HG03520 (cell line): Measurements from ENCODE around the gene RGPD4.
A peak's percentile ranks its signal among the peaks of the same experiment; 100 is the strongest.

Experiments used
- ATAC-seq: cut with Tn5 transposase; IDR thresholded peaks from one replicate; pipeline ENCODE4 v1.9.1; 2021; ENCODE audit warnings: mild to moderate bottlenecking, moderate library complexity; ENCODE audit not compliant: unreplicated experiment

Gene RGPD4

DNA sequence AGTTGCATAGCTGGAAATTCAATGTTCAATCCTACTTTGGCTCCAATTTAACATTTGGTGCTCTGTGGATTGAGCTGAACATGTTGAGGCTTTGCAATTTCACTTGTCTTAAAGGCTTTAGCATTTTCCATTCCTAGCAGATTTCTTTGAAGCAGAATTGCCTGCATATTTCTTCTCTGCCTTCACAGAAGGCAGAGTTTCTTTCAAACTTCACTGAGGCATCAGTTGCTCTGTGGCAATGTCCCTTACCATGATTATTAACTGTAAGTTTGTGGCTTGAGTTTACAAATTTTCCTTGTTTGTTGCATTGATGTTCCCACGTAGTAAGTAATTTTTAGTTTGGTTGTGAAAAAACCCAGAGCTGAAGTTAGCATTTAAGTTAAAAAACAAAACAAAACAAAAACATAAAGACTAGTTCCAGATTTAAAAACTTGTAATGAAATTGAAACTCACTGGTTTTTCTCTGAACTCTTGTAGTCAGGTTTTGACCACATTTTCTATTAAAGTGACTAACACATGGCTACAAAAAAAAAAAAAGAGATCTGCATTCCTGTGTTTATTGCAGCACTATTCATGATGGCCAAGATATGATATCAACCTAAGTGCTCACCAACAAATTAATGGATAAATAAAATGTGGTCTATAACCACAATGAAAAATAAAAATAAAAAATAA, 90.1 kb downstream of the RGPD4 start:
- peak; percentile 79 for ATAC-seq

DNA sequence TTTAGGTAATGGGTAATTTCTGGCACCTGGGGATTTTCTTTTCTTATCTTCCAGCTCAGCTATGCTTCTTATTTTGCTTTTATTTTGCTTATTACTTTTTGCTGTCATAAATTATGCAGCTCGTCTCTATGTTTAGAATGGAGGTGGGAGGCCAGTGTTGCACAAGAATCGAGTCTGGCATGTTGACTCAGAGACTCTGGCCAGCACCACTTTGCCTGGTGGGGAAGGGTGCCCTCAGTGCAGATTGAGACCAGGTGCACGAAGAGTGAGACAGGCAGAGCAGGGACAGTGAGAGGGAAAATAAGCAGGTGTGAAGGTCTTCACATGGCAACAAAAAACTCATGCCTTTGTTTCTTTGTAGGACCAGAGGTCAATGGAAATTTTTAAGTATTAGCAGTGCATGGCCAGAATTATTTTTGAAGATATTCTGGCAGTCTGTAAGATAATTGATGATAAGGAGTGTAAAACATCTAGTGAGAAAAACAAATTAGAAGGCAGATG, 100.4 kb downstream of the RGPD4 start:
- no peak for ATAC-seq

DNA sequence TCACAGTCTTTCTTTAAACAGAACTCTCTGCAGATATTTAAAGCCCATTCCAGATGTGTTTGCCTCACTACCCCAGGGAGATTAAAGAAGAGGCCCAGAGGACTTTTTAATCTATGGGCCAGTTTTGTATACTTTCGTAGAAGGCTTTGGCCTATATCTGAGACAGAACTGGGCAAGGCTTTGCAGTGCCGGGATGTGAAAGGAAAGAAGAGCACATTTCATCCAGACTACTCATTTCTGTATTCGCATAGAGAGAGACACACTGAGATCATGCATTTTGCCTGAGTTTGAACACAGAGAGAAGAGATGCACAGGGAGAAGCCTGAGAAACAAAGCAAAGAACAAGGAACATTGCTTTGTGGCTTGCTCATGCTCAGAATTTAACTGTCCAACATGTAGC, 104.7 kb downstream of the RGPD4 start:
- no peak for ATAC-seq

DNA sequence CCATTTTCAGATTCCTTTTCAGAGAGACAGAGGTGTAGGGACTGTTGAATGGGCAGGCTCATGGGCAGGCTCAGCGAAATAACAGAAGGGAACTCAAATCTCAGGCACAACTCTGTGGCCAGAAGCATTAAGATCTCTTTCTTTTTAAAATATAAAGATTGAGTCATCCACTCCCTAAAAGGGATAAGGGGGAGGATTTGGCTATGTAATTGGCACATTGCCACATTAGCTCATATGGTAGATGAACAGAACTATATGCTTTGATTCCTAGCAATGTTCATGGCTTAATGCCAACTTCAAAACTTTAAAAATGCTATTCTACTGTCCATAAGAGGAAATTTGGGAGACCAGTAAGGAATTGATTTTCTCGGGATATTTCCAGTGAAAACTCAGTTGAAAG, 105.8 kb downstream of the RGPD4 start:
- no peak for ATAC-seq

DNA sequence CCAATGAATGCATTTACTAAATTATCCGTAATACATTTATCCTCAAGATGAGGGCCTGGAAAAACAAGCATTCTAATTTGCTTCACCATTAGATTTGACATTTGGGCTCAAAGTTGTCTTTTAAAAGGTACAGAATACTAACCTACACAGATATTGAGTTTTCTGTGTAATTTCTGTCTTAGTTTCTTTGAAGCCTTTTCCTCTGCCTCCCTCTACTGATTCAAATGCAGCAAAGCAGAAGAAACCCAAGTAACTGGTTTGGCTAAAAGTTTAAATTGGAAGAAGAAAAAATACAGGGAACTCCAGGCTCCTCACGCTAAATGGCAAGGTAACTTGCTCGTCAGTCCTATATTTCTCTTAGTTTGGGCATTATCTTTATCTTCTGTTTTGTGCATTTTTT, 106.3 kb downstream of the RGPD4 start:
- no peak for ATAC-seq

DNA sequence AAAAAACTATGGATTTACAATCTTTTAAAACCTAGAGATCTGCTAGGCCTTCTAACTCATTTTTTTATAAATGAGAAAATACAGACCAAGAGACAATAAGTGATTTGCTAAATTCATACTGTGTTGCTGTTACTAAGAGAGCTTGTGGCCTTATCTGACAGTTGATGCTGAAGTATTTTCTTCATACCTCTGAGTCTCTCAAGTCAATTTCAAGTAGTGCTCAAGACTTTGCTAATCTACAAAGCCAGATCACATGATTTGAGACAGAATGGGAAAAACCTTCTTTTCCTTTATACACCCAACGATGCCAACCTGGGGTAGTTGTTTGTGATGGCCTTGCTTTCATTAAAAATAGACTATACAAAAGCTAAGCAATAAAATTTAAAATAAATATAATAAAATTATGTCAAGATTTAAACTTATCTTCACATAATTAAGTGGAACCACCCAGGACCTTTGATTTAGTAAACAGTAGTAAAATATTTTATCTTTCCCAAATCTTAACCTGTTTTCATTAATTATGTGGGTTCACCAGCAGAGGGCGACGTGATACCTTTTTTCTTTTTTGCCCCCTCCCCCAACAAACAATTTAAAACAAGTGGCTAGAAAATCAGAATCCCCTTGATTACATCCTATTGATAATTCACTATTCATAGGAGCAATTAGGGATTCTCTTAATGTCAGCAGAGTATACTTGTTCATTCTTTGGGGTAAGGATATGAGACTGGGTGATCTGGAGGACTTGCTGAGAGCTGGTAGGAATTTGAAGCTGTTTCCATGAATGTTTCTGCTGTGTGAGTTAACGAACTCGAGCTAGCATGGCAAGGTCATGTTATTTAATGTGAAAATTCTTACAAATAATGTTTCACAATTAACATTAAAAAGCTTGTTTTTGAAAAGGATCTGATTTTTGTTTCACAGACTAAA, 110.0 kb downstream of the RGPD4 start:
- no peak for ATAC-seq
